ENCODE results near the gene ACSL6.

ACSL6 gene

DNA sequence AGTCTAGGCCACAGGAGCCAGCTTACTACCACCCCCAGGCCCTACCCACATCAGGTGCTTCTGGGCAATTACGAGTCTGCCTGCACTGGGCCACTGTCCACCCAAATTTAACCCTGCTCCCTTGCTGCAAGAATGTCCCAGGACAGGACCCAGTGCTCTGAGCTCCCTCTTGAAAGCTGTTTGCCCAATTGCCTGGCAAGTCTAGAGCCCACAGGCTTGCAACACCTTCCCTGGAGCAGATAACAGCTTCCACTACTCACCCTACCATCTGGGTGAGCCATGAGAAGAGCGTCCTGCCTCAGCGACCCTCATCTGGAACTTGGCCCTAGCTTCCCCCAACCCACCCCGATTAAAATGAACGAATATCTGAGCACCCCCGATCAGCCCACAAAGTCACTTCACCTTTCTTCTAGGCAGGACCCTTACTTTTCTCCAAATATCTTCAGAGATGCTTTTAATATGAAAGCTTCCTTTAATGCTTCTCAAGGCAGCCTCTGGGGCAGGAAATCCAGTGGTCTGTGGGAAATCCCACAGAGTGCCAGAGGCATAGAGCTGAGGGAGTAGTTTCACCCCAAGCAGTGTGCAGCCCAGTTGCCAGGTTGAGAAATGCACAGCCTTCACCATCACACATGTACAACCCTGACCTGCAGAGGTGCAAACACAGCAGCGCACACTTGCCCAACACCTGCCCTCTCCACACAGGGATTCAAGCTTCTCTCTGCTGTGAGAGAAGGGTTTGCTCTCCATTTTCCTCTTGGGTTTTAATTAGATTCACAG, 10.6 kb downstream of the ACSL6 start:
- TF ChIP-seq, protein P1, sequence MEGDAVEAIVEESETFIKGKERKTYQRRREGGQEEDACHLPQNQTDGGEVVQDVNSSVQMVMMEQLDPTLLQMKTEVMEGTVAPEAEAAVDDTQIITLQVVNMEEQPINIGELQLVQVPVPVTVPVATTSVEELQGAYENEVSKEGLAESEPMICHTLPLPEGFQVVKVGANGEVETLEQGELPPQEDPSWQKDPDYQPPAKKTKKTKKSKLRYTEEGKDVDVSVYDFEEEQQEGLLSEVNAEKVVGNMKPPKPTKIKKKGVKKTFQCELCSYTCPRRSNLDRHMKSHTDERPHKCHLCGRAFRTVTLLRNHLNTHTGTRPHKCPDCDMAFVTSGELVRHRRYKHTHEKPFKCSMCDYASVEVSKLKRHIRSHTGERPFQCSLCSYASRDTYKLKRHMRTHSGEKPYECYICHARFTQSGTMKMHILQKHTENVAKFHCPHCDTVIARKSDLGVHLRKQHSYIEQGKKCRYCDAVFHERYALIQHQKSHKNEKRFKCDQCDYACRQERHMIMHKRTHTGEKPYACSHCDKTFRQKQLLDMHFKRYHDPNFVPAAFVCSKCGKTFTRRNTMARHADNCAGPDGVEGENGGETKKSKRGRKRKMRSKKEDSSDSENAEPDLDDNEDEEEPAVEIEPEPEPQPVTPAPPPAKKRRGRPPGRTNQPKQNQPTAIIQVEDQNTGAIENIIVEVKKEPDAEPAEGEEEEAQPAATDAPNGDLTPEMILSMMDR (IDR thresholded peaks at IDR 0.05; ENCODE audit: low read depth, low read length, missing control alignments), result no peak
- H3K4me3 ChIP-seq (replicated peaks; ENCODE audit: low read depth, low read length), result no peak overlapping the region

DNA sequence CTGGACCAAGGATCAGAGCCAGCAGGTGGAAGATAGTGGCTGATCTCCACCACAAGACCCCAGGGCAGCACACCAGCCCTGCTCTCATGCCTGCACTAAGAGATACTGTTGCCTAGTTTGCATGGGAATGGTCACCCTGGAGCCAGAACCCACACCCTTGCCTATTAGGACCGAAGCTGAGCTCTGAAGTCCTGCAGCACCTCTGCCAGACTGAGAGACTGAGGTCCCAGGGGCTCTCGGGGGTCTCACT, 11.3 kb downstream of the ACSL6 start:
- DNase-seq (ENCODE audit: extremely low read depth, low read depth), result no peak
- TF ChIP-seq, protein P1 (IDR thresholded peaks at IDR 0.05; ENCODE audit: low read depth, low read length, missing control alignments), result no peak
- H3K4me3 ChIP-seq (replicated peaks; ENCODE audit: low read depth, low read length), result no peak overlapping the region

More for the DNA sequence above, 10.6 kb downstream of the ACSL6 start:
- no peak for DNase-seq (ENCODE audit: extremely low read depth, low read depth)

DNA sequence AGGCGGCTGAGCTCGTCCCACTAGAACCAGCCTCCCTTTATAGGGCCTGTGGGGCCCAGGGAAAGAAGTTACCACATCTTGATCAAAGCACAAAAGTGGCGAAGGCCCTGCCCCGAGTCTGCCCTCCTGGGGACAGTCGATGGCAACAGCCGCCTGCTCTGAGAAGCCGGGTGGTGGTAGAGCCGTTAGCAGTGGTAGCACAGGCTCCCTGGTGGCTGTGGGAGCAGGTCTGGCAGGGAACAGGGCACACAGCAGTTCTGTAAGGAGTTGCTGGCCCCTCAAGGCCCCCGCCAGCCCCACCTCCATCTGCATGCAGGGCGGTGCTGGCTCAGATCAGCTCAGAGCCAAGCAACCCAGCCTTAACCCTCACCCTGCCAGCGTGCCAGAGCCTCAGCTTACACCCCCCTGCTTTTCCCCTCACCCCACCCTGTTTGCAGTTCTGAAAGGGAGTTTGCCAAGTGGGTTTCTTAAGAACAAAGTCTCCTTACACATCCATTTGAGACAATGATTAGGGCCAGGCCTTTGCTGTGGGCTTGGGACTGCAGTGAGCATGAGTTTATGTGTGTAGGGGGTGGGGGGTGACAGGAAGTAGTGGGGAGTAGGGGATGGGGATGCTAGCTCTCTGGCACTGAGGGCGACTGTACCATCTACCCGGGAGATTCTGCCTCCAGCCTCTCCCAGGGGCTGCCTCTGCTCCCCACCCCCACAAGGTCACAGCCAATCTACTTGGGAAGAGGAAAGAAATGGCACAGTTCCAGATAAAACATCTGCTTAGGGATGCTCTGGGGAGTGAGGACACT, 11.8 kb downstream of the ACSL6 start:
- H3K4me3 ChIP-seq (replicated peaks; ENCODE audit: low read depth, low read length), result no peak overlapping the region
- TF ChIP-seq, protein P1 (IDR thresholded peaks at IDR 0.05; ENCODE audit: low read depth, low read length, missing control alignments), result no peak
- DNase-seq (ENCODE audit: extremely low read depth, low read depth), result no peak

DNA sequence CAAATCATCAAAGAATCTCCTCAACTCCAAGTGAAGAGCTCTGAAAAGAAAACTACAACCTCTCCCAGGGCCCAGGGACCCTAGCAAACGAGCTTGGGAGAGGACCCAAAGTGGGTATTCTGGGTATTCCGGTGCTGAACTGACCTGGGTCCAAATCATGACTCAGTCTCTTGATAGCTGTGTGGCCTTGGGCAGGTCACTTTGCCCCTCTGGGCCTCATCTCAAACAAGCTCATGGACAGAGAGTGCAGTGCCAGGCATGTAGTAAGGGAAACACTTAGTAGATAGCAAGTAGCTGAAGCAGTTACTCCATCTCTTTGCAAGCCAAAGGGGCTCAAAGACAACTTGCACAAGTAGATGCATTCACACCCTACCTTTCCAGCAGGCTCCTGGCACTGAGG, 12.4 kb downstream of the ACSL6 start:
- TF ChIP-seq, protein P1 (IDR thresholded peaks at IDR 0.05; ENCODE audit: low read depth, low read length, missing control alignments), result no peak
- DNase-seq (ENCODE audit: extremely low read depth, low read depth), result no peak
- no peak overlapping the region for H3K4me3 ChIP-seq (replicated peaks; ENCODE audit: low read depth, low read length)

DNA sequence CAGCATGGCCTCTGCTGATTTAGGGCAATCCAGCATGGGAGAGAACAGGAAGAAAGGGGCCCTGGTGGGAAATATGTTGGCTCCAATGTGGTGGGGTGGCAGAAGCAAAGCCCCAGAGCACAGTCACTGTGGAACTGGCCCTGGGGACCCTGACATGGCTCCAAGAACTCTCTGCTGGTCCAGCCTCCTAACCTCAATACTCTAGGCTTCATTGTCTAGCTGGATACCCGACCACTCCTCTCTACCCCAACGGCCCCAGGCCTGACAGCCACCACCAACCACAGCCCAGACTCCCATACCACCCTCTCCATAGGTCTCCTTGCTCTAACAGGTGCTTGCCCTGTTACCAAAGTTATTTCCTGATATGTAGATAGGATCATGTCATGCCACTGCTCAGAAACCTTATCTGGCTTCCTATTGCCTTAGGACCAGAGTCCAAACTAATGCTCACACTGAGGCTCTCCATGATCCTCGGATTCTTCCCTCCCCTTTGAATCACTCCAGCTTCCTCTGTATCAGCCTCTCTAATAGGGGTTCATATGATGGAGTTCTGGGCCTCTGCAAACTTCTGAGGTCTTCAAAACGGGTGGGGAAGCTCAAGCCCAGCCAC, 12.9 kb downstream of the ACSL6 start:
- TF ChIP-seq, protein P1 (IDR thresholded peaks at IDR 0.05; ENCODE audit: low read depth, low read length, missing control alignments), result no peak
- no peak overlapping the region for H3K4me3 ChIP-seq (replicated peaks; ENCODE audit: low read depth, low read length)
- DNase-seq (ENCODE audit: extremely low read depth, low read depth), result no peak

DNA sequence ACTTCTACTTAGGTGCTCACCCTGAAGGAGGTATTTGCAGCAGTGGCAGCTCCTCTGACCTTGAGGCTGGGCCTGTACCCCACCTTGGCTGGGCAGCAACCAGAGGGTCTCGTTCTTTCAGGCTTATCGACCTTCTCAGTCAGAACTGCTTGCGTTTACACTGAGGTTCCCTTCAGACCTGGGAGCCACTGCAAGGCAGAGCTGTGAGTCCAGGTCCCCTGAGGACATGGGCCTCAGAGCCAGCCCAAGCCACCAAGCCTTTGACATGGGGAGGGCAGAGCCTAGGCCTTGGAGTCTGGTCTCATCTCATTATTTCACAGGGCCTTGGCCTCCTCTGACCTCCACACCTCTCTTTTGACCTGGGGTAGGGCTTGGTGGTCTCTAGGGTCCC, 13.7 kb downstream of the ACSL6 start:
- TF ChIP-seq, protein P1 (IDR thresholded peaks at IDR 0.05; ENCODE audit: low read depth, low read length, missing control alignments), result no peak
- DNase-seq (ENCODE audit: extremely low read depth, low read depth), result no peak
- H3K4me3 ChIP-seq (replicated peaks; ENCODE audit: low read depth, low read length), result no peak overlapping the region

Measured in HFF-Myc (cell line).